ENCODE measurements around the gene ECE1.
"Not testable (repeated sequence)": the region's sequence is repeated elsewhere in the genome, so short reads cannot be mapped to it uniquely, and the experiment has no call there.

Gene ECE1

GRCh38 chr1:21185221-21185731 is 105.0 kb downstream of the ECE1 start:
- no peak overlapping the region for H3K4me3 ChIP-seq (ENCODE audit: low read depth, low read length)
- TF ChIP-seq CTCF (IDR thresholded peaks at IDR 0.05; ENCODE audit: low read depth, low read length, missing control alignments) = no peak
- no peak for DNase-seq (ENCODE audit: low read depth)

GRCh38 chr1:21184276-21184675 is 106.0 kb downstream of the ECE1 start:
- no peak for TF ChIP-seq CTCF (IDR thresholded peaks at IDR 0.05; ENCODE audit: low read depth, low read length, missing control alignments)
- DNase-seq (ENCODE audit: low read depth) = no peak
- H3K4me3 ChIP-seq (ENCODE audit: low read depth, low read length) = no peak overlapping the region

- no peak for DNase-seq (ENCODE audit: low read depth)
- H3K4me3 ChIP-seq (ENCODE audit: low read depth, low read length) = no peak overlapping the region
- TF ChIP-seq CTCF (IDR thresholded peaks at IDR 0.05; ENCODE audit: low read depth, low read length, missing control alignments) = no peak
Observed at GRCh38 chr1:21182181-21182731, 108.0 kb downstream of the ECE1 start.

- H3K4me3 ChIP-seq (ENCODE audit: low read depth, low read length); DNase-seq (ENCODE audit: low read depth): not testable (repeated sequence)
Observed at GRCh38 chr1:21178271-21178670, 112.0 kb downstream of the ECE1 start.

GRCh38 chr1:21176586-21177555 is 113.4 kb downstream of the ECE1 start, which contains the start of gene EIF4G3:
Gene EIF4G3, minus strand, starts transcription at chr1:21176897. Its CDS starts 174,155 bp downstream, at chr1:21002742.
- peak; percentile 88 for DNase-seq (ENCODE audit: low read depth)
- H3K4me3 ChIP-seq (ENCODE audit: low read depth, low read length) = peak within 1 kb of the TSS; percentile 98
- TF ChIP-seq CTCF (IDR thresholded peaks at IDR 0.05; ENCODE audit: low read depth, low read length, missing control alignments) = no peak

- H3K4me3 ChIP-seq (ENCODE audit: low read depth, low read length) = peak overlapping the region; percentile 98
- DNase-seq (ENCODE audit: low read depth) = no peak
- no peak for TF ChIP-seq CTCF (IDR thresholded peaks at IDR 0.05; ENCODE audit: low read depth, low read length, missing control alignments)
Observed at GRCh38 chr1:21175670-21176581, 114.3 kb downstream of the ECE1 start.

GRCh38 chr1:21175324-21175669 is 115.0 kb downstream of the ECE1 start:
- DNase-seq (ENCODE audit: low read depth) = no peak
- H3K4me3 ChIP-seq (ENCODE audit: low read depth, low read length) = peak overlapping the region; percentile 98
- TF ChIP-seq CTCF (IDR thresholded peaks at IDR 0.05; ENCODE audit: low read depth, low read length, missing control alignments) = no peak

All from GM12864 (cell line).